Stomach smooth muscle (tissue), 2 donors: ENCODE results near the gene DNAAF1.

Experiments used
- H3K27ac ChIP-seq: one replicate; pipeline ENCODE4 v1.7.0; 2013; ENCODE audit warnings: mild to moderate bottlenecking, low read length, inconsistent platforms
- H3K27me3 ChIP-seq, 2 donors: one replicate each; pipeline ENCODE4 v1.7.0; 2013; ENCODE audit warnings: low read length in 2 of 2; ENCODE audit not compliant: insufficient read depth in 2 of 2, control insufficient read depth in 1 of 2
- H3K36me3 ChIP-seq, 2 donors: one replicate each; pipeline ENCODE4 v1.7.0; 2013; ENCODE audit warnings: low read length in 2 of 2; ENCODE audit not compliant: control insufficient read depth in 2 of 2, insufficient read depth in 2 of 2
- H3K4me1 ChIP-seq: one replicate; pipeline ENCODE4 v1.7.0; 2013; ENCODE audit warnings: low read length; ENCODE audit not compliant: control insufficient read depth, insufficient read depth
- H3K4me3 ChIP-seq, 2 donors: one replicate each; pipeline ENCODE4 v1.7.0; 2013; ENCODE audit warnings: low read length in 2 of 2
- H3K9ac ChIP-seq, 2 donors: one replicate each; pipeline ENCODE4 v1.7.0; 2013; ENCODE audit warnings: low read length in 2 of 2, mild to moderate bottlenecking in 1 of 2
- H3K9me3 ChIP-seq, 2 donors: one replicate each; pipeline ENCODE4 v1.7.0; 2013; ENCODE audit warnings: low read length in 2 of 2; ENCODE audit not compliant: control insufficient read depth in 2 of 2
- donor health status: healthy.
- donor health status: Pancreatic carcinoma.

The DNAAF1 gene

DNA sequence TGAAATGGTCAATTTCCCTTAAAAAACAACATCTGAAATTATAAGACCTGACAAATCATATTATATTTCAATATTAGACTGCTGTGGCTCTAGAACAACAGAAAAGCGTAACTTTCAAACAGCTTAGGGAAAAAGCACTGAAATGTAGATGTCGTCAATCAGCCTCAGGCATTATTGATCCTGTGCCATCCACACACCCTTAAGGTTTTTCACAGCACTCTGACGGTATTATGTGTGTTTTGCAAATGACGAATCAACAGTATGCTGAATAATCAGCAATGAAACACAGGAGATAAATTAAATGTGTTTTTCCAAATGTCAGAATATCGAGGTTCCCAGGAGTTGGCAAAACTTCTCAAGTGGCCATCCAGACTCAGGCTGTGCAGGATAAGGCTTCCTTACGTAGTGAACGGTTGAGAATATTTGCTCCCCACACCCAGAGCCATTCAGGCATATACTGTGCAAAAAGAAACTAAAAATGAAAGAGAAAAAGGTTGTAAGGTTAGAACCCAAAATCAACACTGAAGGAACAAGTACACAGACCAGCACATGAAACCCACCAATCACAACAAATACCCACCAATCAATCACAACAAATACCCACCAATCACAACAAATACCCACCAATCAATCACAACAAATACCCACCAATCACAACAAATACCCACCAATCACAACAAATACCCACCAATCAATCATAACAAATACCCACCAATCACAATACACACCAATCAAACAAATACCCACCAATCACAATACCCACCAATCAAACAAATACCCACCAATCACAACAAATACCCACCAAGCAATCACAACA lies 20.6 kb upstream of the DNAAF1 start:
- Histone ChIP-seq H3K9me3 (no peaks in the 10 kb centered on the region), H3K4me3 (no peak overlapping the region), H3K36me3 (peaks cover 13 to 17% of the 10 kb centered on the region in 2 donors), H3K9ac (peak overlapping the region in 1 of 2 donors; percentile 9), H3K27ac (no peak overlapping the region), H3K27me3 (no peaks in the 10 kb centered on the region), H3K4me1 (no peaks in the 10 kb centered on the region)

- H3K36me3 ChIP-seq = peaks cover 13 to 14% of the 10 kb centered on the region in 2 donors
- no peaks in the 10 kb centered on the region for H3K9me3 ChIP-seq
- no peak overlapping the region for H3K27ac ChIP-seq
- H3K9ac ChIP-seq = no peak overlapping the region
- no peaks in the 10 kb centered on the region for H3K4me1 ChIP-seq
- no peaks in the 10 kb centered on the region for H3K27me3 ChIP-seq
- H3K4me3 ChIP-seq = no peak overlapping the region
Measured at GRCh38 chr16:84131117-84131516, 14.0 kb upstream of the DNAAF1 start.

- Histone ChIP-seq H3K4me3 (no peak overlapping the region), H3K4me1 (no peaks in the 10 kb centered on the region), H3K27ac (no peak overlapping the region), H3K27me3 (no peaks in the 10 kb centered on the region), H3K9ac (no peak overlapping the region), H3K36me3 (peaks cover 11 to 13% of the 10 kb centered on the region in 2 donors), H3K9me3 (no peaks in the 10 kb centered on the region)
Measured at GRCh38 chr16:84132527-84133285, 12.4 kb upstream of the DNAAF1 start.

DNA sequence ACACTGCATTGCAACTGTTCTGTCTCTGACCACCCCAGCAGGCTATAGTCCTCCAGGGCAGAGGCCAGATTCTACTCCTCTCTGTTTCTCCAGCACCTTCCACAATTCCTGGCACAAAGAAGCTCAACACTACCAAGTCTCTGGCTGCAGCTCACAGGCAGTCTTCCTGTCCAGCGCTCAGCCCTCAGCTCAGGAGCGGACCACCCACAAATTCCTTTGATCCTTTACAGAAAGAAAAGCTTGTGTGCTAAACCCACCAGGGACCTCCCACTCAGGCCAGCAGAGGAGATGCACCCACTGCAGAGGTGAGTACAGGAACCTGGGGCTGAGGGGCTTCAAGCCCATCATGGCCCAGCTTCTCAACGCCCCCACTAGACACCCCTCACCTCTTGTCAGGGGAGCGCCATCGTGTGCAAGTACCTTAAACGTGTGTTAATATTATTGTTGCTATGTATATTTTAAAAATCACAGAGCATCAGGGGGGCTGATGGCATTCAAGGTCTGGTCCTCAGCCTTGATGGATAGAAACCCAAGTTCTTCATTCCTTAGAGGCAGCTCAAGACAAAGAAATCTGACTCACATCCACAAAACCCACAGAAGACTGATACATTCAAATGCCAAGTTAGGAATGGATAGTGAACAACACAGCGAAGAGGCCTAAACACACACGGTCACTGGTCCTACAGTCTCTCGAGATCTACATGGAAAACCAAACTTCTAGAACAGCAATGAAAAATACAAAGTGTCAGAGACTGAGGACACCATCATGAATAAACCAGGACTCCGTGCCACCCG lies 8.6 kb upstream of the DNAAF1 start:
- Histone ChIP-seq H3K36me3 (no peaks in the 10 kb centered on the region), H3K4me3 (no peak overlapping the region), H3K9ac (no peak overlapping the region), H3K4me1 (no peaks in the 10 kb centered on the region), H3K27ac (no peak overlapping the region), H3K9me3 (no peaks in the 10 kb centered on the region), H3K27me3 (no peaks in the 10 kb centered on the region)

DNA sequence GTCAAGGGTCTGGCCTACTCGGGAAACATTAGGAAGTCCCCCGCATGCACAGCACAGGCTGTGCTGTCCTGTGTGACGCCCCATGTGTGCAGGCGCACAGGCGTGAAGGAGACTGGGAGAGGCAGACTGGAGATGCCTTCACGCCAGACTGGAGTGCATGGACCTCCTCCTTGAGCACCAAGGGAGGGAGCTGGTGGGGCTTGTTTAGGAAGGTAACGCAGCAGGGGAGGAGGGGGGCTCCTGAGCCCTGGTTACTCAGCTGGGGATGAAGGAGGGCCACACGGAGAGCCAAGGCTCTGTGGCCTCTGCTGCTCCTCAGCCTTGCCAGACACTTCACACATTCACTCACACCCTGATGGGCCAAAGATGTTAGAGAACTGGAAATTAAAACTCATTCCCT lies 7.8 kb upstream of the DNAAF1 start:
- H3K4me3 ChIP-seq = no peak overlapping the region
- no peak overlapping the region for H3K27ac ChIP-seq
- no peaks in the 10 kb centered on the region for H3K9me3 ChIP-seq

DNA sequence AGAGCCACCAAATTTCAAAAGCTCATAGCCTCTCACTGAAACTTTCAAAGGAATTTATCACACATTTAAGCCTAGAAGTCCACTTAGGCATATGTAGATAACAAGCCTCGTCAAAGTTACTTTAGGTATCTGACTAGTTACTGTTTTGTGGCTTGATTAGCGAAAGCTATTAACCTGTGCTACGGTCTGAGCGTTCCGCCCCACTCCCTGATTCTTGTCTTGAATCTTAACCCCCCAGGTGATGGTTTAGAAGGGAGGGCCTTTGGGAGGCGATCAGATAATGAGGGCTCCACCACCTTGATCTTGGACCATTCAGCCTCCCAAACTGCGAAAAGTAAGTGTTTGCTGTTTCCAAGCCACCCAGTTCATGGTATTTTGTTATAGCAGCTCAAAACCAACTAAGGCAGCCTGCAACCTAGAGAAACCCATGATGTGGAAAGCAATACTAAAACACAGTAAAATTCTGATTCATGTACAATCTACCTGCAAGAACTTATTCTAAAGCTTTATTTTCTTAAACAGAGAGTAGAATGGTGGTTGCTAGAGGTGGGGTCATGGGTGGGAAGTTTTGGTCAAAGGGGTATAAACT lies 7.2 kb upstream of the DNAAF1 start:
- H3K4me1 ChIP-seq = no peaks in the 10 kb centered on the region
- no peaks in the 10 kb centered on the region for H3K27me3 ChIP-seq
- H3K9ac ChIP-seq = no peak overlapping the region
- H3K27ac ChIP-seq = no peak overlapping the region
- no peaks in the 10 kb centered on the region for H3K9me3 ChIP-seq
- no peaks in the 10 kb centered on the region for H3K36me3 ChIP-seq
- H3K4me3 ChIP-seq = no peak overlapping the region

More for the DNA sequence above, 7.8 kb upstream of the DNAAF1 start:
- H3K27me3 ChIP-seq = no peaks in the 10 kb centered on the region
- H3K9ac ChIP-seq = no peak overlapping the region
- no peaks in the 10 kb centered on the region for H3K36me3 ChIP-seq
- H3K4me1 ChIP-seq = no peaks in the 10 kb centered on the region

DNA sequence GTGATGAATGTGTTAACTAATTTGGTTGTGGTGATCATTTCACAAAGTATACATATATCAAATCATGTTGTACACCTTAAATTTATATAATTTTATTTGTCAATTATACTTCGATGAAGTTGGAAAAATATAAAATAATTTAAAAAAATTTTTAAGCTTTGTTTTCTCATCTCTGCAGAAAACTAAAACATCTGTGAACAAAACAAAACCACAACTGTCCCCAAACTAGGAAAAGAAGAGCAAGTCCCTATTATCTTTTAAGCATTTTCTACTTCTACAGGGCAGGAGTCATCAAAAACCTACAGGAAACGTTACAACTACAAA lies 6.6 kb upstream of the DNAAF1 start:
- Histone ChIP-seq H3K4me3 (no peak overlapping the region), H3K27me3 (no peaks in the 10 kb centered on the region), H3K9me3 (no peaks in the 10 kb centered on the region), H3K27ac (no peak overlapping the region), H3K36me3 (no peaks in the 10 kb centered on the region), H3K9ac (no peak overlapping the region), H3K4me1 (no peaks in the 10 kb centered on the region)

DNA sequence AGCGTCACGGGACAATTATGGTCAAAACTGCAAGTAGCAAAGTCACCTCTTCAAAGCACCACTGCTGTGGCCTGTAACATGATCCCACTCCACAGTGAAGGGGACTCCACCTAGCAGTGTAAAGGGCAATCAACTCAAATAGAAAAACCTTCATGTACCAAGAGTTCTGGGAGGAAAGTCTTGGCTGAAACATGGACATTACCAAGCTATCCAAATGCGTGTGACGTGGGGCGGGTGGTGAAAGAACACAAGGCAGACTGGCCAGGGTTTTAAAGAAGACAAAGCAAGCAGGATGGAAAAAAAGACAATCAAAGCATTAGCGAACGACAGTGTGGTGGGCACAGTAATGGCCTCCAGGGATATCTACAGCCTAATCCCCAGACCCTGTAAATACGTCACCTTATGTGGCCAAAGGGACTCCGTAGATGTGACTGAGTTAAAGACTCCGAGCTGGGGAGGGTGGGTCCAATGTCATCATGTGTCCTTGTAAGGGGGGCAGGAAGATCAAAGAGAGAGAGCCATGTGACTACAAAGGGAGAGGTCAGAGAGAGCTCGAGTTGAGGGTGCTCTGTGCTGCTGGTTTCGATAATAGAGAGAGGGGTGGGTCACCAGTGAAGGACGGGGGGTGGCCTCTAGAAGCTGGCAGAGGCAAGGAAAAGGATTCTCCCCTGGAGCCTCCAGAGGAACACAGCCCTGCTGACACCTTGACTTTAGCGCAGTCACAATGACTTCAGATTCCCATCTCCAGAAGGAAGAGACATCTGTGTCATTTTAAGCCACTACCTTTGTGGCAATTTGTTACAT lies 6.1 kb upstream of the DNAAF1 start:
- Histone ChIP-seq H3K27ac (no peak overlapping the region), H3K4me3 (no peak overlapping the region), H3K9ac (no peak overlapping the region), H3K4me1 (peaks cover under 1% of the 10 kb centered on the region), H3K9me3 (no peaks in the 10 kb centered on the region), H3K36me3 (no peaks in the 10 kb centered on the region), H3K27me3 (no peaks in the 10 kb centered on the region)

GRCh38 chr16:84139628-84140258 lies 5.4 kb upstream of the DNAAF1 start:
- Histone ChIP-seq H3K4me1 (peaks cover 3% of the 10 kb centered on the region), H3K36me3 (no peaks in the 10 kb centered on the region), H3K9me3 (no peaks in the 10 kb centered on the region), H3K4me3 (no peak overlapping the region), H3K9ac (no peak overlapping the region), H3K27me3 (no peaks in the 10 kb centered on the region), H3K27ac (no peak overlapping the region)
